DOHH2 (cell line): Measurements from ENCODE around the gene ASH1L.

Experiments
- H3F3A ChIP-seq: fragments of 200-600 bp; sonication (generic), shearing (Covaris generic); 2 replicates; pipeline ENCODE4 v1.6.0; 2016; ENCODE audit warnings: antibody characterized with exemption, mild to moderate bottlenecking; ENCODE audit not compliant: control insufficient read depth, insufficient read depth
- H3K27ac ChIP-seq: fragments of 200-600 bp; sonication (generic); 2 replicates; pipeline ENCODE4 v1.5.1; 2014; ENCODE audit warnings: low read depth, mild to moderate bottlenecking, low read length, moderate library complexity
- H3K27me3 ChIP-seq: fragments of 200-600 bp; sonication (generic); 2 replicates; pipeline ENCODE4 v1.6.1; 2014; ENCODE audit warnings: mild to moderate bottlenecking, low read length, mixed read lengths; ENCODE audit not compliant: control insufficient read depth
- H3K36me3 ChIP-seq: fragments of 200-600 bp; sonication (generic); 2 replicates; pipeline ENCODE4 v1.6.1; 2014; ENCODE audit warnings: mild to moderate bottlenecking, low read length, moderate library complexity, mixed read lengths; ENCODE audit not compliant: control insufficient read depth
- H3K4me1 ChIP-seq: fragments of 200-600 bp; sonication (generic); 2 replicates; pipeline ENCODE4 v1.6.1; 2014; ENCODE audit warnings: mild to moderate bottlenecking, low read length, mixed read lengths; ENCODE audit not compliant: control insufficient read depth
- H3K4me2 ChIP-seq: fragments of 200-600 bp; sonication (generic); 2 replicates; pipeline ENCODE4 v1.6.0; 2014; ENCODE audit warnings: mild to moderate bottlenecking, low read length, moderate library complexity
- H3K4me3 ChIP-seq: fragments of 200-600 bp; sonication (generic); 2 replicates; pipeline ENCODE4 v1.5.1; 2014; ENCODE audit warnings: mild to moderate bottlenecking, low read length, mixed read lengths
- H3K79me2 ChIP-seq: fragments of 200-600 bp; sonication (generic); 2 replicates; pipeline ENCODE4 v1.6.1; 2014; ENCODE audit warnings: mild to moderate bottlenecking, low read length, mixed read lengths; ENCODE audit not compliant: control insufficient read depth
- H3K9me2 ChIP-seq: fragments of 200-600 bp; sonication (generic); replicated peaks from 2 replicates; pipeline ENCODE4 v1.6.1; 2014; ENCODE audit warnings: mild to moderate bottlenecking, low read length, mixed read lengths; ENCODE audit not compliant: control insufficient read depth
- H3K9me3 ChIP-seq: fragments of 200-600 bp; sonication (generic); 2 replicates; pipeline ENCODE4 v1.6.1; 2014; ENCODE audit warnings: antibody characterized with exemption, low read length, mixed read lengths; ENCODE audit not compliant: control insufficient read depth, insufficient read depth
- H4K20me1 ChIP-seq: fragments of 200-600 bp; sonication (generic); 2 replicates; pipeline ENCODE4 v1.6.0; 2014; ENCODE audit warnings: low read depth, mild to moderate bottlenecking, antibody characterized with exemption, low read length, moderate library complexity; ENCODE audit not compliant: control insufficient read depth, insufficient read depth
- EZH2phosphoT487 ChIP-seq: fragments of 200-600 bp; sonication (generic); IDR thresholded peaks from 2 replicates; pipeline ENCODE4 v1.6.1; 2017; ENCODE audit warnings: borderline replicate concordance, mild to moderate bottlenecking, antibody characterized with exemption, low read length, moderate library complexity, mixed read lengths
- TF ChIP-seq, protein P1 (sequence below): fragments of 200-600 bp; sonication (generic); IDR thresholded peaks from one replicate; pipeline ENCODE4 v1.5.1; 2014; ENCODE audit warnings: antibody characterized with exemption, mild to moderate bottlenecking, low read depth, low read length; ENCODE audit not compliant: poor library complexity, severe bottlenecking

Gene ASH1L

DNA sequence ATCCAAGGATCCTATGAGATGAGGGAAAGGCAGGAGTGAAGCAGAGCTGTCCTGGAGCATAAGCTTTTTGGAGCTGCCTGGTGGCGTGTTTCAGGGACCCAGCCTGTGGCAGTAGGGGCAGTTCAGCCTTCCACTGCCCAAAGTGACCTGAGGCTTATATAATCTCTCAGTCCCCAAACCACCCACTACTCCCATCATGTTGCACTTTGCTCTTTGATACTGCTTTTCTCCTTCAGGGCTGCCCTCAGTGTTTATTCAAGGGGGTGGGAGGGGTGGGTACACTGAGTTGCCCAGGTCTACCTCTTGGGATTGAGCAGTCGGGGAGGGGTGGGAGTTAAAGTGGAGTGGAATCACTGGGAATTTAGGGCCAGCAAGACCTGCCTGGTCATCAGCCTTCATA lies 276.1 kb downstream of the ASH1L start:
- no peak overlapping the region for H3K4me2 ChIP-seq
- H3K4me1 ChIP-seq = no peaks in the 10 kb centered on the region
- no peaks in the 10 kb centered on the region for H3K9me3 ChIP-seq
- no peaks in the 10 kb centered on the region for H3F3A ChIP-seq
- TF ChIP-seq, protein P1, sequence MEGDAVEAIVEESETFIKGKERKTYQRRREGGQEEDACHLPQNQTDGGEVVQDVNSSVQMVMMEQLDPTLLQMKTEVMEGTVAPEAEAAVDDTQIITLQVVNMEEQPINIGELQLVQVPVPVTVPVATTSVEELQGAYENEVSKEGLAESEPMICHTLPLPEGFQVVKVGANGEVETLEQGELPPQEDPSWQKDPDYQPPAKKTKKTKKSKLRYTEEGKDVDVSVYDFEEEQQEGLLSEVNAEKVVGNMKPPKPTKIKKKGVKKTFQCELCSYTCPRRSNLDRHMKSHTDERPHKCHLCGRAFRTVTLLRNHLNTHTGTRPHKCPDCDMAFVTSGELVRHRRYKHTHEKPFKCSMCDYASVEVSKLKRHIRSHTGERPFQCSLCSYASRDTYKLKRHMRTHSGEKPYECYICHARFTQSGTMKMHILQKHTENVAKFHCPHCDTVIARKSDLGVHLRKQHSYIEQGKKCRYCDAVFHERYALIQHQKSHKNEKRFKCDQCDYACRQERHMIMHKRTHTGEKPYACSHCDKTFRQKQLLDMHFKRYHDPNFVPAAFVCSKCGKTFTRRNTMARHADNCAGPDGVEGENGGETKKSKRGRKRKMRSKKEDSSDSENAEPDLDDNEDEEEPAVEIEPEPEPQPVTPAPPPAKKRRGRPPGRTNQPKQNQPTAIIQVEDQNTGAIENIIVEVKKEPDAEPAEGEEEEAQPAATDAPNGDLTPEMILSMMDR = no peak
- no peak for TF ChIP-seq EZH2phosphoT487
- no peaks in the 10 kb centered on the region for H3K27me3 ChIP-seq
- no peak overlapping the region for H3K27ac ChIP-seq
- H3K9me2 ChIP-seq = no peaks in the 10 kb centered on the region
- no peak overlapping the region for H3K4me3 ChIP-seq
- peaks cover 37% of the 10 kb centered on the region for H3K36me3 ChIP-seq
- H3K79me2 ChIP-seq = no peaks in the 10 kb centered on the region; the same call in 1 of the 2 replicates
- no peaks in the 10 kb centered on the region for H4K20me1 ChIP-seq

DNA sequence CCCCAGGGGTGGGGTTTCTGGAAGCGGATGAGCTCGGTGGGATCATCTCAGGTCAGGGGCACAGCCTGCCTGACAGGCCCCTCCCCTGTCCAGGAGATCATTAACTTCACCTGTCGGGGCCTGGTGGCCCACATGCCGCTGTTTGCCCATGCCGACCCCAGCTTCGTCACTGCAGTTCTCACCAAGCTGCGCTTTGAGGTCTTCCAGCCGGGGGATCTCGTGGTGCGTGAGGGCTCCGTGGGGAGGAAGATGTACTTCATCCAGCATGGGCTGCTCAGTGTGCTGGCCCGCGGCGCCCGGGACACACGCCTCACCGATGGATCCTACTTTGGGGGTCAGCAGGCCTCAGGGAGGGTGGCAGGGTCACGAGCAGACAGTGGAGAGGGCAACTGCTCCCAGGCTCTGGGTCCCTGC lies 277.0 kb downstream of the ASH1L start:
- H3K36me3 ChIP-seq = peaks cover 37% of the 10 kb centered on the region
- H3K27me3 ChIP-seq = no peaks in the 10 kb centered on the region

More for the DNA sequence above, 277.0 kb downstream of the ASH1L start:
- Histone ChIP-seq H3K27ac (no peak overlapping the region), H3K9me2 (no peaks in the 10 kb centered on the region), H4K20me1 (no peaks in the 10 kb centered on the region), H3K4me2 (no peak overlapping the region), H3K79me2 (no peaks in the 10 kb centered on the region; the same call in 1 of the 2 replicates), H3K4me3 (no peak overlapping the region), H3K4me1 (no peaks in the 10 kb centered on the region), H3K9me3 (no peaks in the 10 kb centered on the region), H3F3A (no peaks in the 10 kb centered on the region)
- no peak for TF ChIP-seq EZH2phosphoT487
- TF ChIP-seq, protein P1 = no peak
